Endodermal cell (in vitro differentiated cells): Measurements from ENCODE around the gene CAMTA1. TPM values are rescaled to one million over a fixed set of nuclear protein-coding genes. Genes with fewer than 3 reads are reported as not detected.

Source experiments
- DNase-seq: peaks from one replicate; pipeline ENCODE4 v3.0.0-alpha.2; 2017
- H3K27ac ChIP-seq: 2 replicates; pipeline ENCODE4 v1.5.1; 2013; ENCODE audit warnings: mild to moderate bottlenecking, low read depth, low read length, moderate library complexity
- H3K27me3 ChIP-seq: 2 replicates; pipeline ENCODE4 v1.6.1; 2013; ENCODE audit warnings: mild to moderate bottlenecking, low read length, moderate library complexity; ENCODE audit not compliant: insufficient read depth, control insufficient read depth, poor library complexity, severe bottlenecking
- H3K36me3 ChIP-seq: 2 replicates; pipeline ENCODE4 v1.7.0; 2013; ENCODE audit warnings: mild to moderate bottlenecking, low read length, moderate library complexity; ENCODE audit not compliant: control insufficient read depth, insufficient read depth
- H3K4me1 ChIP-seq: one replicate; pipeline ENCODE4 v1.7.0; 2013; ENCODE audit warnings: low read length; ENCODE audit not compliant: control insufficient read depth, insufficient read depth
- H3K4me3 ChIP-seq: 2 replicates; pipeline ENCODE4 v1.5.1; 2013; ENCODE audit warnings: mild to moderate bottlenecking, low read length, moderate library complexity
- H3K9ac ChIP-seq: 2 replicates; pipeline ENCODE4 v1.6.1; 2013; ENCODE audit warnings: mild to moderate bottlenecking, low read length, moderate library complexity; ENCODE audit not compliant: poor library complexity, severe bottlenecking; ENCODE audit errors: extremely low read depth
- H3K9me3 ChIP-seq: 2 replicates; pipeline ENCODE4 v1.6.1; 2013; ENCODE audit warnings: mild to moderate bottlenecking, low read length, moderate library complexity; ENCODE audit not compliant: control insufficient read depth
- H3K27ac Mint-ChIP-seq: 2 replicates; pipeline ENCODE4 v1.8.0; 2020; ENCODE audit warnings: mixed read lengths
- H3K27me3 Mint-ChIP-seq: 2 replicates; pipeline ENCODE4 v1.8.0; 2021; ENCODE audit warnings: mild to moderate bottlenecking, mixed read lengths; ENCODE audit not compliant: insufficient read depth
- H3K36me3 Mint-ChIP-seq: 2 replicates; pipeline ENCODE4 v1.8.0; 2020; ENCODE audit warnings: low read depth, mixed read lengths
- H3K4me1 Mint-ChIP-seq: 2 replicates; pipeline ENCODE4 v1.8.0; 2020; ENCODE audit warnings: mixed read lengths
- H3K4me3 Mint-ChIP-seq: 2 replicates; pipeline ENCODE4 v1.8.0; 2020; ENCODE audit warnings: mild to moderate bottlenecking, moderate library complexity, mixed read lengths
- H3K9me3 Mint-ChIP-seq: 2 replicates; pipeline ENCODE4 v1.8.0; 2020; ENCODE audit warnings: mild to moderate bottlenecking, mixed read lengths
- WGBS, 2 experiments: methylation state at CpG; one replicate each; pipeline versions ENCODE4 v1.1.5 to v1.1.7; 2013; ENCODE audit warnings: missing lambda C conversion rate in 2 of 2, mixed read lengths in 1 of 2; ENCODE audit not compliant: insufficient coverage in 1 of 2, insufficient read length in 1 of 2; 5-methylcytosine and 5-hydroxymethylcytosine counted together
- total RNA-seq, 2 donors: library from RNA; stranded (reverse); fragmentation: NEBNext Ultra II Directional in 1 of 2; extraction: Animal tissue kit (Norgen Biotek cat#: 25700) in 1 of 2; gene quantifications; 2 replicates in 1 of 2; 3 replicates in 1 of 2; pipeline ENCODE4 v1.2.1, GENCODE V29; 2021
- TF ChIP-seq, protein P1 (sequence below): fragments of 200-600 bp; sonication (generic); conservative IDR thresholded peaks from 2 replicates; pipeline ENCODE4 v1.5.0; 2021; ENCODE audit warnings: antibody characterized with exemption, mild to moderate bottlenecking

CAMTA1 gene
- total RNA-seq, 2 donors from 2014 or later, result 123 to 137 TPM

GRCh38 chr1:7538849-7539768, 753.9 kb downstream of the CAMTA1 start:
- no peaks in the 10 kb centered on the region for H3K36me3 Mint-ChIP-seq
- H3K27me3 ChIP-seq, result no peaks in the 10 kb centered on the region
- no peak overlapping the region for H3K9ac ChIP-seq
- H3K27ac ChIP-seq, result no peak overlapping the region
- TF ChIP-seq, protein P1, sequence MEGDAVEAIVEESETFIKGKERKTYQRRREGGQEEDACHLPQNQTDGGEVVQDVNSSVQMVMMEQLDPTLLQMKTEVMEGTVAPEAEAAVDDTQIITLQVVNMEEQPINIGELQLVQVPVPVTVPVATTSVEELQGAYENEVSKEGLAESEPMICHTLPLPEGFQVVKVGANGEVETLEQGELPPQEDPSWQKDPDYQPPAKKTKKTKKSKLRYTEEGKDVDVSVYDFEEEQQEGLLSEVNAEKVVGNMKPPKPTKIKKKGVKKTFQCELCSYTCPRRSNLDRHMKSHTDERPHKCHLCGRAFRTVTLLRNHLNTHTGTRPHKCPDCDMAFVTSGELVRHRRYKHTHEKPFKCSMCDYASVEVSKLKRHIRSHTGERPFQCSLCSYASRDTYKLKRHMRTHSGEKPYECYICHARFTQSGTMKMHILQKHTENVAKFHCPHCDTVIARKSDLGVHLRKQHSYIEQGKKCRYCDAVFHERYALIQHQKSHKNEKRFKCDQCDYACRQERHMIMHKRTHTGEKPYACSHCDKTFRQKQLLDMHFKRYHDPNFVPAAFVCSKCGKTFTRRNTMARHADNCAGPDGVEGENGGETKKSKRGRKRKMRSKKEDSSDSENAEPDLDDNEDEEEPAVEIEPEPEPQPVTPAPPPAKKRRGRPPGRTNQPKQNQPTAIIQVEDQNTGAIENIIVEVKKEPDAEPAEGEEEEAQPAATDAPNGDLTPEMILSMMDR, result no peak
- peaks cover 3% of the 10 kb centered on the region for H3K9me3 Mint-ChIP-seq
- H3K4me1 Mint-ChIP-seq, result peaks cover 14% of the 10 kb centered on the region
- H3K4me1 ChIP-seq, result no peaks in the 10 kb centered on the region
- 81 to 100% methylated on average over 5 to 10 of the region's 10 CpGs for WGBS, 2 experiments
- no peak overlapping the region for H3K4me3 Mint-ChIP-seq
- DNase-seq, result peak; percentile 61
- H3K27me3 Mint-ChIP-seq, result peaks cover 11% of the 10 kb centered on the region
- H3K36me3 ChIP-seq, result no peaks in the 10 kb centered on the region
- no peaks in the 10 kb centered on the region for H3K9me3 ChIP-seq
- no peak overlapping the region for H3K4me3 ChIP-seq
- peak overlapping the region; percentile 72 for H3K27ac Mint-ChIP-seq

DNA sequence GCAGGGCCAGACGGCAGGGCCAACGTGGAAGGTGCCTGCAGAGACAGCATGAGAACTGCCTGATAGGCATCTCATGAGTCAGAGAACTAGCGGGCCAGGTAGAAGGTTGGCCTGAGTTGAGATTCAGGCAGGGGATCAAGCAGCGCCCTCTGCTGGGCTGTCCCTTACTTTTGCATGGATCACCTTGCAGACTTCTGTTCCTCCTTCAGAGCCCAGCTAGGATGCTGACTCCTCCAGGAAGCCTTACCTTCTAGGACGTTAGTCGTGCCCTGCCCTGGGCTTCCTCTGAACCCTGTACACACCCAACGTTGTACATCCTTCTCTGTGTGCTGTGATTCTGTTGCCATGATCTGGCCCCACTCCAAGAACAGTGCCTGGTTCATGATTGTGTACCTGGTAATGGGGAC, 754.5 kb downstream of the CAMTA1 start:
- Mint-ChIP-seq H3K4me1 (peaks cover 14% of the 10 kb centered on the region), H3K9me3 (peaks cover 10% of the 10 kb centered on the region)
- 45 to 46% methylated on average over 3 to 7 of the region's 7 CpGs for WGBS, 2 experiments

GRCh38 chr1:7540816-7541215, 755.6 kb downstream of the CAMTA1 start:
- H3K27me3 ChIP-seq, result no peaks in the 10 kb centered on the region
- H3K4me3 Mint-ChIP-seq, result no peak overlapping the region
- no peak overlapping the region for H3K27ac ChIP-seq

More for the DNA sequence above, 754.5 kb downstream of the CAMTA1 start:
- no peak overlapping the region for H3K4me3 Mint-ChIP-seq
- H3K27me3 Mint-ChIP-seq, result peaks cover 11% of the 10 kb centered on the region
- Histone ChIP-seq H3K4me3 (no peak overlapping the region), H3K9ac (no peak overlapping the region), H3K27me3 (no peaks in the 10 kb centered on the region), H3K9me3 (no peaks in the 10 kb centered on the region), H3K4me1 (no peaks in the 10 kb centered on the region), H3K27ac (no peak overlapping the region), H3K36me3 (no peaks in the 10 kb centered on the region)
- H3K27ac Mint-ChIP-seq, result no peak overlapping the region
- no peaks in the 10 kb centered on the region for H3K36me3 Mint-ChIP-seq
- peak; percentile 96 for DNase-seq
- TF ChIP-seq, protein P1, result peak; percentile 85

More at GRCh38 chr1:7540816-7541215, 755.6 kb downstream of the CAMTA1 start:
- no peaks in the 10 kb centered on the region for H3K36me3 Mint-ChIP-seq
- H3K4me3 ChIP-seq, result no peak overlapping the region
- H3K9me3 ChIP-seq, result no peaks in the 10 kb centered on the region
- 89 to 96% methylated on average over 4 to 7 of the region's 7 CpGs for WGBS, 2 experiments
- H3K27ac Mint-ChIP-seq, result no peak overlapping the region
- TF ChIP-seq, protein P1, result no peak
- H3K9me3 Mint-ChIP-seq, result peaks cover 10% of the 10 kb centered on the region
- peaks cover 13% of the 10 kb centered on the region for H3K4me1 Mint-ChIP-seq
- H3K9ac ChIP-seq, result no peak overlapping the region
- H3K36me3 ChIP-seq, result no peaks in the 10 kb centered on the region
- DNase-seq, result peak; percentile 34
- H3K27me3 Mint-ChIP-seq, result peaks cover 11% of the 10 kb centered on the region
- H3K4me1 ChIP-seq, result no peaks in the 10 kb centered on the region
